ENCODE data around the gene TM9SF4. TPM values are rescaled to one million over a fixed set of nuclear protein-coding genes. Genes with fewer than 3 reads are reported as not detected.

Gene TM9SF4
- total RNA-seq, 2 donors from 2014 or later = 76.7 to 79.9 TPM

DNA sequence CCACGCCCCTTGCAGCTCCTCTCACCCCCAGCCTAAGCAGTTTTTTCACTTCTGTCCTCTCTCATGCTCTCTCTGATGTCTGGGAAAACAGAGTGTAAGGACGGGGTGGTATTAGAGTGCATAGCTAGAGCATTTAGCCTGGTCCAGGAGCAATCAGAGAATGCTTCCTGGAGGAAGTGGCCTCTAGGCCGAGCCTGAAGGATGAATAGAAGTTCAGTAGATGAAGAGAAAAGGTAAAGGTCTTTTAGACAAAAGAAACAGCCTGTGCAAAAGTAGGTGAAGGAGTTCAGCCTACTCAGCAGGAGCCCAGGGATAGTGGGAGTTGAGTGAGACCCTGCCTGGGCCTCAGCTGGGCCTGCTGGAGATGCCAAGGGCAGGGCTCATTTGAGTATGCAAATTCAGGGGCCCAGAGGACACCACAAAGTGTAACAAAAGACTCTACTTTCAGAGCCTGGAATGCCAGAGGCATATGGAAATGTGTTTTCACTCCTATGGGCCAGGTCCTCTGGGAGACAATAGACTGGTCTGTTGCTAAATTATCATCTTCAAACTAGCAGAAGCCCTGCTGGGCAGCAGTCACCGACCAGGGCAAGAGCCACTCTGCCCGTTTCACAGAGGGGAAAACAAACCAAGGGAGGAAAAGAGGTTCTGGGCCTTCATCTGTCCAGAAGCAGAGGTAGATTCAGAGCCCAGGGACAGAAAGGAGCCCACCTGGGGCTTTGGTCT lies 19.7 kb upstream of the TM9SF4 start:
- TF ChIP-seq CTCF (IDR thresholded peaks at IDR 0.05) = no peak
- DNase-seq = no peak
- H3K4me1 ChIP-seq = no peaks in the 10 kb centered on the region
- no peak overlapping the region for H3K9ac ChIP-seq (ENCODE audit: low read depth in 2 of 2, low read length in 2 of 2)
- H3K36me3 ChIP-seq = no peaks in the 10 kb centered on the region
- H3K4me3 ChIP-seq = no peak overlapping the region
- no peaks in the 10 kb centered on the region for H3K9me3 ChIP-seq
- no peaks in the 10 kb centered on the region for H3K27me3 ChIP-seq
- H3K27ac ChIP-seq = no peak overlapping the region
- intact Hi-C loops (cut with DNase I) = no loop called here

GRCh38 chr20:32091888-32092346 lies 17.6 kb upstream of the TM9SF4 start:
- Histone ChIP-seq H3K9me3 (no peaks in the 10 kb centered on the region), H3K27me3 (no peaks in the 10 kb centered on the region), H3K27ac (no peak overlapping the region), H3K9ac (ENCODE audit: low read depth in 2 of 2, low read length in 2 of 2) (no peak overlapping the region), H3K4me3 (no peak overlapping the region), H3K4me1 (no peaks in the 10 kb centered on the region), H3K36me3 (no peaks in the 10 kb centered on the region)
- peak; percentile 75 for DNase-seq
- TF ChIP-seq CTCF (IDR thresholded peaks at IDR 0.05) = peak; percentile 93
- intact Hi-C loops (cut with DNase I) = loop anchor here (2.0 kb wide), 1 partner anchor 269 kb away; no protein-coding TSS in a partner anchor

GRCh38 chr20:32098786-32099185 lies 10.7 kb upstream of the TM9SF4 start:
- Histone ChIP-seq H3K27me3 (no peaks in the 10 kb centered on the region), H3K36me3 (no peaks in the 10 kb centered on the region), H3K27ac (no peak overlapping the region), H3K9me3 (no peaks in the 10 kb centered on the region), H3K9ac (ENCODE audit: low read depth in 2 of 2, low read length in 2 of 2) (no peak overlapping the region), H3K4me3 (no peak overlapping the region), H3K4me1 (no peaks in the 10 kb centered on the region)
- DNase-seq = no peak
- TF ChIP-seq CTCF (IDR thresholded peaks at IDR 0.05) = no peak
- intact Hi-C loops (cut with DNase I) = no loop called here

GRCh38 chr20:32108814-32109391 lies 611 bp upstream of the TM9SF4 start:
- no peak for TF ChIP-seq CTCF (IDR thresholded peaks at IDR 0.05)
- Histone ChIP-seq H3K4me1 (no peaks in the 10 kb centered on the region), H3K27ac (peak overlapping the region; percentile 91), H3K36me3 (no peaks in the 10 kb centered on the region), H3K27me3 (no peaks in the 10 kb centered on the region), H3K9ac (ENCODE audit: low read depth in 2 of 2, low read length in 2 of 2) (no peak overlapping the region), H3K9me3 (no peaks in the 10 kb centered on the region), H3K4me3 (peak overlapping the region; percentile 92)
- intact Hi-C loops (cut with DNase I) = no loop called here
- no peak for DNase-seq

- H3K27ac ChIP-seq = peak overlapping the region; percentile 91
- TF ChIP-seq CTCF (IDR thresholded peaks at IDR 0.05) = no peak
- no peaks in the 10 kb centered on the region for H3K9me3 ChIP-seq
- H3K4me3 ChIP-seq = peak overlapping the region; percentile 92
- no peaks in the 10 kb centered on the region for H3K4me1 ChIP-seq
- H3K9ac ChIP-seq (ENCODE audit: low read depth in 2 of 2, low read length in 2 of 2) = peak overlapping the region; percentile 93 to 97
- no peaks in the 10 kb centered on the region for H3K36me3 ChIP-seq
- H3K27me3 ChIP-seq = no peaks in the 10 kb centered on the region
- intact Hi-C loops (cut with DNase I) = no loop called here
- peak; percentile 37 for DNase-seq
Measured at GRCh38 chr20:32110173-32110704, 725 bp downstream of the TM9SF4 start.

Data from colonic mucosa (tissue), 4 donors.